ENCODE results near the gene CXCR6. TPM values are rescaled to one million over a fixed set of nuclear protein-coding genes. Genes with fewer than 3 reads are reported as not detected.

The CXCR6 gene
- total RNA-seq, 1 donor from 2014 or later = not detected

GRCh38 chr3:45940004-45940780 is 3.1 kb upstream of the CXCR6 start:
- no peak overlapping the region for H3K4me3 Mint-ChIP-seq (ENCODE audit: unreplicated experiment)
- H3K9me3 Mint-ChIP-seq (ENCODE audit: unreplicated experiment) = no peaks in the 10 kb centered on the region
- H3K27me3 ChIP-seq (ENCODE audit: insufficient read depth, low read length) = no peaks in the 10 kb centered on the region
- H3K4me2 ChIP-seq (ENCODE audit: low read length) = no peak overlapping the region
- no peak for TF ChIP-seq EZH2 (IDR thresholded peaks at IDR 0.05; ENCODE audit: insufficient read depth, low read length)
- TF ChIP-seq CTCF (IDR thresholded peaks at IDR 0.05; ENCODE audit: insufficient read depth, low read depth, low read length) = no peak
- DNase-seq (ENCODE audit: low read depth) = no peak
- H3K27ac Mint-ChIP-seq (ENCODE audit: unreplicated experiment) = no peak overlapping the region
- H3K4me1 Mint-ChIP-seq (ENCODE audit: low read depth, unreplicated experiment) = peaks cover 19% of the 10 kb centered on the region
- H3K27me3 Mint-ChIP-seq (ENCODE audit: low read depth, unreplicated experiment) = no peaks in the 10 kb centered on the region
- H3K36me3 Mint-ChIP-seq (ENCODE audit: low read depth, unreplicated experiment) = peaks cover 9% of the 10 kb centered on the region
- no peak overlapping the region for H2AFZ ChIP-seq (ENCODE audit: low read depth, low read length)
- no peak overlapping the region for H3K27ac ChIP-seq (ENCODE audit: low read depth, low read length)
- H4K20me1 ChIP-seq (ENCODE audit: insufficient read depth, low read length) = no peaks in the 10 kb centered on the region
- peaks cover 4% of the 10 kb centered on the region for H3K4me1 ChIP-seq (ENCODE audit: insufficient read depth, low read length)
- no peak for FAIRE-seq
- no peak overlapping the region for H3K9ac ChIP-seq (ENCODE audit: low read length)
- no peak overlapping the region for H3K4me3 ChIP-seq (ENCODE audit: insufficient read depth, low read depth, low read length)
- no peaks in the 10 kb centered on the region for H3K79me2 ChIP-seq (ENCODE audit: insufficient read depth, low read length)
- no peaks in the 10 kb centered on the region for H3K9me3 ChIP-seq (ENCODE audit: insufficient read depth, low read depth, low read length)
- no peaks in the 10 kb centered on the region for H3K36me3 ChIP-seq (ENCODE audit: insufficient read depth, low read length)

- Histone ChIP-seq H2AFZ (ENCODE audit: low read depth, low read length) (no peak overlapping the region), H3K27ac (ENCODE audit: low read depth, low read length) (no peak overlapping the region), H3K79me2 (ENCODE audit: insufficient read depth, low read length) (no peaks in the 10 kb centered on the region), H3K4me1 (ENCODE audit: insufficient read depth, low read length) (peaks cover 4% of the 10 kb centered on the region), H3K4me2 (ENCODE audit: low read length) (no peak overlapping the region), H3K9ac (ENCODE audit: low read length) (no peak overlapping the region), H4K20me1 (ENCODE audit: insufficient read depth, low read length) (no peaks in the 10 kb centered on the region), H3K36me3 (ENCODE audit: insufficient read depth, low read length) (no peaks in the 10 kb centered on the region), H3K4me3 (ENCODE audit: insufficient read depth, low read depth, low read length) (no peak overlapping the region), H3K27me3 (ENCODE audit: insufficient read depth, low read length) (no peaks in the 10 kb centered on the region), H3K9me3 (ENCODE audit: insufficient read depth, low read depth, low read length) (no peaks in the 10 kb centered on the region)
- FAIRE-seq (no peak), DNase-seq (ENCODE audit: low read depth) (no peak)
- Mint-ChIP-seq H3K9me3 (ENCODE audit: unreplicated experiment) (no peaks in the 10 kb centered on the region), H3K4me1 (ENCODE audit: low read depth, unreplicated experiment) (peaks cover 19% of the 10 kb centered on the region), H3K36me3 (ENCODE audit: low read depth, unreplicated experiment) (peaks cover 6% of the 10 kb centered on the region), H3K27me3 (ENCODE audit: low read depth, unreplicated experiment) (no peaks in the 10 kb centered on the region), H3K4me3 (ENCODE audit: unreplicated experiment) (no peak overlapping the region), H3K27ac (ENCODE audit: unreplicated experiment) (no peak overlapping the region)
- TF ChIP-seq EZH2 (IDR thresholded peaks at IDR 0.05; ENCODE audit: insufficient read depth, low read length) = no peak
- TF ChIP-seq CTCF (IDR thresholded peaks at IDR 0.05; ENCODE audit: insufficient read depth, low read depth, low read length) = no peak
Observed at GRCh38 chr3:45940781-45941365, 2.4 kb upstream of the CXCR6 start.
